Measurements from ENCODE around the gene IL22RA2. TPM values are rescaled to one million over a fixed set of nuclear protein-coding genes. Genes with fewer than 3 reads are reported as not detected.

Gene IL22RA2
- total RNA-seq, 1 experiment from 2014 or later, result not detected

GRCh38 chr6:137162692-137163306 lies 10.6 kb downstream of the IL22RA2 start:
- intact Hi-C loops (cut with micrococcal nuclease; ENCODE audit: unreplicated experiment), result no loop called here
- H3K27ac Mint-ChIP-seq (ENCODE audit: unreplicated experiment), result no peak overlapping the region
- TF ChIP-seq CTCF (IDR thresholded peaks at IDR 0.05; ENCODE audit: insufficient read depth in 1 of 2, low read depth in 1 of 2, low read length in 1 of 2, severe bottlenecking in 1 of 2, unreplicated experiment in 1 of 2), result no peak
- Histone ChIP-seq H3K9me3 (peaks cover 18% of the 10 kb centered on the region; the same call in 1 of the 2 replicates), H3K4me1 (peaks cover 6% of the 10 kb centered on the region; the same call in 1 of the 2 replicates), H3K27me3 (replicated peaks; ENCODE audit: control insufficient read depth, insufficient read depth, low read length) (no peaks in the 10 kb centered on the region), H3K36me3 (ENCODE audit: control insufficient read depth, insufficient read depth, low read length) (no peaks in the 10 kb centered on the region), H3K4me3 (ENCODE audit: low read depth, low read length) (no peak overlapping the region)
- H3K9me3 Mint-ChIP-seq (ENCODE audit: unreplicated experiment), result peaks cover 81% of the 10 kb centered on the region
- DNase-seq, result no peak
- no peaks in the 10 kb centered on the region for H3K27me3 Mint-ChIP-seq (ENCODE audit: insufficient read depth, unreplicated experiment)
- POLR2A ChIA-PET, result no interaction called here
- H3K4me1 Mint-ChIP-seq (ENCODE audit: low read depth, unreplicated experiment), result no peaks in the 10 kb centered on the region
- CTCF ChIA-PET, result interaction anchor here (1.3 kb wide), 1 partner anchor 69 kb away, joined by 3 read pairs; no protein-coding TSS in a partner anchor
- no TSS peak for BruUV-seq (replicated peaks)
- no peak overlapping the region for H3K4me3 Mint-ChIP-seq (ENCODE audit: unreplicated experiment)
- H3K36me3 Mint-ChIP-seq (ENCODE audit: insufficient read depth, unreplicated experiment), result no peaks in the 10 kb centered on the region

GRCh38 chr6:137161949-137162348 lies 11.5 kb downstream of the IL22RA2 start:
- CTCF ChIA-PET, result interaction anchor here (1.3 kb wide), 1 partner anchor 68 kb away, joined by 3 read pairs; no protein-coding TSS in a partner anchor
- Mint-ChIP-seq H3K4me1 (ENCODE audit: low read depth, unreplicated experiment) (no peaks in the 10 kb centered on the region), H3K4me3 (ENCODE audit: unreplicated experiment) (no peak overlapping the region), H3K27me3 (ENCODE audit: insufficient read depth, unreplicated experiment) (no peaks in the 10 kb centered on the region), H3K27ac (ENCODE audit: unreplicated experiment) (no peak overlapping the region), H3K36me3 (ENCODE audit: insufficient read depth, unreplicated experiment) (no peaks in the 10 kb centered on the region), H3K9me3 (ENCODE audit: unreplicated experiment) (peaks cover 81% of the 10 kb centered on the region)
- POLR2A ChIA-PET, result no interaction called here
- no peak for TF ChIP-seq CTCF (IDR thresholded peaks at IDR 0.05; ENCODE audit: insufficient read depth in 1 of 2, low read depth in 1 of 2, low read length in 1 of 2, severe bottlenecking in 1 of 2, unreplicated experiment in 1 of 2)
- Histone ChIP-seq H3K4me3 (ENCODE audit: low read depth, low read length) (no peak overlapping the region), H3K9me3 (peaks cover 18% of the 10 kb centered on the region; the same call in 1 of the 2 replicates), H3K4me1 (peaks cover 6% of the 10 kb centered on the region; the same call in 1 of the 2 replicates), H3K27me3 (replicated peaks; ENCODE audit: control insufficient read depth, insufficient read depth, low read length) (no peaks in the 10 kb centered on the region), H3K36me3 (ENCODE audit: control insufficient read depth, insufficient read depth, low read length) (no peaks in the 10 kb centered on the region)
- intact Hi-C loops (cut with micrococcal nuclease; ENCODE audit: unreplicated experiment), result no loop called here
- BruUV-seq (replicated peaks), result no TSS peak
- DNase-seq, result no peak

GRCh38 chr6:137160763-137161162 lies 12.7 kb downstream of the IL22RA2 start:
- no peak overlapping the region for H3K4me3 ChIP-seq (ENCODE audit: low read depth, low read length)
- DNase-seq, result no peak
- peaks cover 6% of the 10 kb centered on the region; the same call in 1 of the 2 replicates for H3K4me1 ChIP-seq
- ChIA-PET POLR2A (no interaction called here), CTCF (no interaction called here)
- H3K36me3 Mint-ChIP-seq (ENCODE audit: insufficient read depth, unreplicated experiment), result no peaks in the 10 kb centered on the region
- no peaks in the 10 kb centered on the region for H3K27me3 ChIP-seq (replicated peaks; ENCODE audit: control insufficient read depth, insufficient read depth, low read length)
- no TSS peak for BruUV-seq (replicated peaks)
- H3K9me3 Mint-ChIP-seq (ENCODE audit: unreplicated experiment), result peaks cover 71% of the 10 kb centered on the region
- peaks cover 18% of the 10 kb centered on the region; the same call in 1 of the 2 replicates for H3K9me3 ChIP-seq
- TF ChIP-seq CTCF (IDR thresholded peaks at IDR 0.05; ENCODE audit: insufficient read depth in 1 of 2, low read depth in 1 of 2, low read length in 1 of 2, severe bottlenecking in 1 of 2, unreplicated experiment in 1 of 2), result no peak
- H3K4me1 Mint-ChIP-seq (ENCODE audit: low read depth, unreplicated experiment), result no peaks in the 10 kb centered on the region
- no peak overlapping the region for H3K4me3 Mint-ChIP-seq (ENCODE audit: unreplicated experiment)
- H3K36me3 ChIP-seq (ENCODE audit: control insufficient read depth, insufficient read depth, low read length), result no peaks in the 10 kb centered on the region
- peaks cover 3% of the 10 kb centered on the region for H3K27me3 Mint-ChIP-seq (ENCODE audit: insufficient read depth, unreplicated experiment)
- H3K27ac Mint-ChIP-seq (ENCODE audit: unreplicated experiment), result no peak overlapping the region
- intact Hi-C loops (cut with micrococcal nuclease; ENCODE audit: unreplicated experiment), result no loop called here
